H9 (cell line): ENCODE results near the gene FAM222B. TPM values are rescaled to one million over a fixed set of nuclear protein-coding genes. Genes with fewer than 3 reads are reported as not detected.

Source experiments
- DNase-seq: peaks from one replicate; pipeline ENCODE4 v3.0.0-alpha.2; 2017
- H2AFZ ChIP-seq: one replicate; pipeline ENCODE4 v1.6.1; 2013; ENCODE audit warnings: mild to moderate bottlenecking, low read length, control low read depth, moderate library complexity
- H2AK5ac ChIP-seq: 2 replicates; pipeline ENCODE4 v1.6.1; 2013; ENCODE audit warnings: low read length, control low read depth, mixed read lengths; ENCODE audit not compliant: insufficient read length
- H2BK120ac ChIP-seq: one replicate; pipeline ENCODE4 v1.6.1; 2013; ENCODE audit warnings: low read depth, mild to moderate bottlenecking, low read length, control low read depth, inconsistent platforms; ENCODE audit not compliant: poor library complexity, severe bottlenecking
- H2BK12ac ChIP-seq: 2 replicates; pipeline ENCODE4 v1.6.1; 2013; ENCODE audit warnings: low read length, control low read depth, mixed read lengths, low read depth; ENCODE audit not compliant: insufficient read length
- H2BK15ac ChIP-seq: 2 replicates; pipeline ENCODE4 v1.6.1; 2013; ENCODE audit warnings: low read depth, low read length, control low read depth
- H2BK20ac ChIP-seq: one replicate; pipeline ENCODE4 v1.6.1; 2013; ENCODE audit warnings: low read depth, mild to moderate bottlenecking, low read length, control low read depth, inconsistent platforms; ENCODE audit not compliant: poor library complexity, severe bottlenecking
- H2BK5ac ChIP-seq: 2 replicates; pipeline ENCODE4 v1.6.1; 2013; ENCODE audit warnings: low read length, control low read depth, mixed read lengths; ENCODE audit not compliant: insufficient read length
- H3K14ac ChIP-seq: 2 replicates; pipeline ENCODE4 v1.6.1; 2013; ENCODE audit warnings: low read length, control low read depth; ENCODE audit not compliant: insufficient read depth
- H3K18ac ChIP-seq: 2 replicates; pipeline ENCODE4 v1.6.1; 2013; ENCODE audit warnings: low read depth, mild to moderate bottlenecking, mixed read lengths, low read length, control low read depth; ENCODE audit not compliant: insufficient read length
- H3K23ac ChIP-seq: 2 replicates; pipeline ENCODE4 v1.6.1; 2013; ENCODE audit warnings: low read length, control low read depth, mixed read lengths, low read depth; ENCODE audit not compliant: insufficient read length
- H3K23me2 ChIP-seq: 2 replicates; pipeline ENCODE4 v1.6.1; 2013; ENCODE audit warnings: low read depth, mild to moderate bottlenecking, mixed read lengths, low read length, control low read depth; ENCODE audit not compliant: insufficient read length, poor library complexity, severe bottlenecking
- H3K27ac ChIP-seq: 2 replicates; pipeline ENCODE4 v1.5.1; 2013; ENCODE audit warnings: low read length, control low read depth, mixed read lengths, low read depth; ENCODE audit not compliant: insufficient read length
- H3K27me3 ChIP-seq: 2 replicates; pipeline ENCODE4 v1.6.1; 2013; ENCODE audit warnings: low read length, control low read depth, inconsistent platforms; ENCODE audit not compliant: insufficient read depth
- H3K4ac ChIP-seq: 2 replicates; pipeline ENCODE4 v1.6.1; 2013; ENCODE audit warnings: low read depth, mild to moderate bottlenecking, control low read depth, inconsistent platforms, low read length, moderate library complexity
- H3K4me1 ChIP-seq: 2 replicates; pipeline ENCODE4 v1.6.1; 2013; ENCODE audit warnings: low read length, control low read depth, inconsistent platforms; ENCODE audit not compliant: insufficient read depth
- H3K4me2 ChIP-seq: 2 replicates; pipeline ENCODE4 v1.6.1; 2013; ENCODE audit warnings: low read length, control low read depth, mixed read lengths; ENCODE audit not compliant: insufficient read length, insufficient read depth
- H3K56ac ChIP-seq: 2 replicates; pipeline ENCODE4 v1.6.1; 2013; ENCODE audit warnings: low read depth, mild to moderate bottlenecking, mixed read lengths, low read length, control low read depth; ENCODE audit not compliant: insufficient read length
- H3K79me1 ChIP-seq: 2 replicates; pipeline ENCODE4 v1.6.1; 2013; ENCODE audit warnings: low read depth, mild to moderate bottlenecking, moderate library complexity, low read length, control low read depth, inconsistent platforms; ENCODE audit not compliant: insufficient read depth, poor library complexity, severe bottlenecking
- H3K79me2 ChIP-seq: 2 replicates; pipeline ENCODE4 v1.6.1; 2013; ENCODE audit warnings: low read length, control low read depth, inconsistent platforms; ENCODE audit not compliant: insufficient read depth
- H3K9ac ChIP-seq: 2 replicates; pipeline ENCODE4 v1.6.1; 2013; ENCODE audit warnings: low read length, control low read depth, mixed read lengths; ENCODE audit not compliant: insufficient read length; ENCODE audit errors: extremely low read depth
- H3K9me3 ChIP-seq: one replicate; pipeline ENCODE4 v1.6.1; 2013; ENCODE audit warnings: low read depth, low read length, inconsistent platforms; ENCODE audit not compliant: control insufficient read depth
- H3T11ph ChIP-seq: one replicate; pipeline ENCODE4 v1.6.1; 2013; ENCODE audit warnings: mild to moderate bottlenecking, low read length, control low read depth, inconsistent platforms
- H4K20me1 ChIP-seq: one replicate; pipeline ENCODE4 v1.6.1; 2013; ENCODE audit not compliant: control insufficient read depth, insufficient read length, insufficient read depth
- H4K5ac ChIP-seq: 2 replicates; pipeline ENCODE4 v1.6.1; 2013; ENCODE audit warnings: low read depth, mild to moderate bottlenecking, mixed read lengths, low read length, control low read depth; ENCODE audit not compliant: insufficient read length
- H4K8ac ChIP-seq: replicated peaks from 2 replicates; pipeline ENCODE4 v1.6.1; 2013; ENCODE audit warnings: low read length, control low read depth, mixed read lengths, low read depth; ENCODE audit not compliant: insufficient read length
- H4K91ac ChIP-seq: 2 replicates; pipeline ENCODE4 v1.6.1; 2013; ENCODE audit warnings: low read depth, mild to moderate bottlenecking, moderate library complexity, mixed read lengths, low read length, control low read depth; ENCODE audit not compliant: insufficient read length
- H3K27ac Mint-ChIP-seq, 3 experiments: 2 replicates in 2 of 3; 3 replicates in 1 of 3; pipeline ENCODE4 v1.8.0; 2020 to 2021; ENCODE audit warnings: mixed read lengths in 3 of 3, mild to moderate bottlenecking in 1 of 3, moderate library complexity in 1 of 3
- H3K27me3 Mint-ChIP-seq: 2 replicates; pipeline ENCODE4 v1.8.0; 2021; ENCODE audit warnings: low read depth, mild to moderate bottlenecking, moderate library complexity, mixed read lengths
- H3K36me3 Mint-ChIP-seq, 3 experiments: 2 replicates in 2 of 3; 3 replicates in 1 of 3; pipeline ENCODE4 v1.8.0; 2020 to 2021; ENCODE audit warnings: low read depth in 3 of 3, mixed read lengths in 3 of 3; ENCODE audit not compliant: insufficient read depth in 1 of 3
- H3K4me1 Mint-ChIP-seq, 2 experiments: 2 replicates each; pipeline ENCODE4 v1.8.0; 2020; ENCODE audit warnings: mixed read lengths in 2 of 2
- H3K4me3 Mint-ChIP-seq, 2 experiments: 2 replicates in 1 of 2; 3 replicates in 1 of 2; pipeline ENCODE4 v1.8.0; 2020 to 2021; ENCODE audit warnings: mild to moderate bottlenecking in 2 of 2, mixed read lengths in 2 of 2, moderate library complexity in 1 of 2
- H3K9me3 Mint-ChIP-seq, 2 experiments: 2 replicates in 1 of 2; 3 replicates in 1 of 2; pipeline ENCODE4 v1.8.0; 2020; ENCODE audit warnings: mild to moderate bottlenecking in 2 of 2, mixed read lengths in 2 of 2, moderate library complexity in 1 of 2
- WGBS: extraction: QIAGEN DNeasy Blood & Tissue Kit; methylation state at CpG from one replicate; pipeline ENCODE4 v1.1.7; 2013; ENCODE audit warnings: missing lambda C conversion rate, low lambda C conversion rate, mixed read lengths; ENCODE audit not compliant: insufficient read length; ENCODE audit errors: extremely low coverage; 5-methylcytosine and 5-hydroxymethylcytosine counted together
- total RNA-seq: library from RNA; stranded (reverse); gene quantifications from 2 replicates; pipeline ENCODE4 v1.2.1, GENCODE V29; 2021
- TF ChIP-seq, protein P1 (sequence below): fragments of 200-600 bp; sonication (generic); conservative IDR thresholded peaks from 3 replicates; pipeline ENCODE4 v1.8.0; 2021; ENCODE audit warnings: antibody characterized with exemption, mild to moderate bottlenecking

FAM222B gene
- total RNA-seq, 1 experiment from 2014 or later: 76.1 TPM

DNA sequence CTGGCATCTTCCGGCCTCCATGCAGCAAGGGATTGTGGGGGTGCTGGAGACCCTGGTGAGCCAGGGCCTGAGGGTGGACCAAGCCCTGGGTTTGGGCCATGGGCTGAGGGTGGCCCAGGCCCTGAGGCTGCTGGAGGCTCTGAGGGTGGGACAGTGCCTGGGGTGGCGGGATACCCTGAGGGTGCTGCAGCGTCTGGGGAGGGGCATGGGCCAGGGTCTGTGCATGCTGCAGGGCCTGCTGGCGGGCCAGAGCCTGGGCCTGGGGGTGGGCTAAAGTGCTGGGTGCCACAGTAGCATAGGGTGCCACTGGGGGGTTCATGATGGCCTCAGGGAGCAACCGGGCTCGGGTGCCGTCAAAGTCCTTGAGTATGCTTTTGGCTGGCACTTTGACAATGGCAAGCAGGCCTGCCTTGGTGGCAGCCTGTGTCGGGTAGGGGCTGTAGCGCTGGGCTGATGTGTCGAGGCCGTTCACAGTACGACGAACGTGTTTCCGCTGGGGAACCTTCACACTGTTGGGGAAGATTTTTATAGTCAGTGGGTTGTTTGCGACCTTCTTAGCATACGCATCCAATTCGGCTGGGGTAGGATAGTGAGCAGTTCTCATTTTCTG is 83.2 kb downstream of the FAM222B start:
- no peak overlapping the region for H3K4me2 ChIP-seq
- H4K8ac ChIP-seq: no peak overlapping the region
- no peak overlapping the region for H3K56ac ChIP-seq
- H3K23me2 ChIP-seq: no peaks in the 10 kb centered on the region
- H3K27me3 ChIP-seq: no peaks in the 10 kb centered on the region
- H3K14ac ChIP-seq: no peak overlapping the region
- no peak overlapping the region for H2BK15ac ChIP-seq
- H3K9me3 ChIP-seq: no peaks in the 10 kb centered on the region
- H3K4me1 ChIP-seq: peaks cover 12% of the 10 kb centered on the region; the same call in 1 of the 2 replicates
- no peak overlapping the region for H2AFZ ChIP-seq
- Mint-ChIP-seq H3K27me3 (0 out of 2 replicates have a peak, but pooled peaks cover 1% of the 10 kb centered on the region), H3K4me3 (peak overlapping the region in 1 of 2 experiments; percentile 50; a peak in 1 of 5 replicates), H3K4me1 (peaks cover 40 to 44% of the 10 kb centered on the region in 2 experiments), H3K27ac (peak overlapping the region in 2 of 3 experiments; percentile 57 to 97; a peak in 4 of 7 replicates), H3K9me3 (no peaks in the 10 kb centered on the region), H3K36me3 (peaks cover 38 to 50% (median 41%) of the 10 kb centered on the region in 3 experiments; a peak in 6 of 7 replicates)
- no peak overlapping the region for H3K18ac ChIP-seq
- H3K9ac ChIP-seq: no peak overlapping the region
- no peak overlapping the region for H2BK12ac ChIP-seq
- no peak overlapping the region for H4K5ac ChIP-seq
- no peak overlapping the region for H3T11ph ChIP-seq
- no peak overlapping the region for H2BK20ac ChIP-seq
- no peaks in the 10 kb centered on the region for H3K79me1 ChIP-seq
- H2BK120ac ChIP-seq: no peak overlapping the region
- H3K4ac ChIP-seq: no peak overlapping the region
- WGBS: no CpG with 5 or more reads among the region's 18 CpGs
- no peak for DNase-seq
- H4K20me1 ChIP-seq: no peaks in the 10 kb centered on the region
- H3K79me2 ChIP-seq: no peaks in the 10 kb centered on the region
- no peak overlapping the region for H3K27ac ChIP-seq
- TF ChIP-seq, protein P1, sequence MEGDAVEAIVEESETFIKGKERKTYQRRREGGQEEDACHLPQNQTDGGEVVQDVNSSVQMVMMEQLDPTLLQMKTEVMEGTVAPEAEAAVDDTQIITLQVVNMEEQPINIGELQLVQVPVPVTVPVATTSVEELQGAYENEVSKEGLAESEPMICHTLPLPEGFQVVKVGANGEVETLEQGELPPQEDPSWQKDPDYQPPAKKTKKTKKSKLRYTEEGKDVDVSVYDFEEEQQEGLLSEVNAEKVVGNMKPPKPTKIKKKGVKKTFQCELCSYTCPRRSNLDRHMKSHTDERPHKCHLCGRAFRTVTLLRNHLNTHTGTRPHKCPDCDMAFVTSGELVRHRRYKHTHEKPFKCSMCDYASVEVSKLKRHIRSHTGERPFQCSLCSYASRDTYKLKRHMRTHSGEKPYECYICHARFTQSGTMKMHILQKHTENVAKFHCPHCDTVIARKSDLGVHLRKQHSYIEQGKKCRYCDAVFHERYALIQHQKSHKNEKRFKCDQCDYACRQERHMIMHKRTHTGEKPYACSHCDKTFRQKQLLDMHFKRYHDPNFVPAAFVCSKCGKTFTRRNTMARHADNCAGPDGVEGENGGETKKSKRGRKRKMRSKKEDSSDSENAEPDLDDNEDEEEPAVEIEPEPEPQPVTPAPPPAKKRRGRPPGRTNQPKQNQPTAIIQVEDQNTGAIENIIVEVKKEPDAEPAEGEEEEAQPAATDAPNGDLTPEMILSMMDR: no peak
- H4K91ac ChIP-seq: no peak overlapping the region
- no peak overlapping the region for H2BK5ac ChIP-seq
- no peak overlapping the region for H3K23ac ChIP-seq
- no peak overlapping the region for H2AK5ac ChIP-seq
